NCI-H2107 treated with DMSO at 0.1 percent for 48 hours (cell line): Measurements from ENCODE around the gene SLC12A8.

Source experiments
- DNase-seq: peaks from one replicate; lab custom pipeline; 2025; ENCODE audit not compliant: unreplicated experiment; lab: John Stamatoyannopoulos, UW

SLC12A8 gene

GRCh38 chr3:125055913-125056745, 156.4 kb downstream of the SLC12A8 start, which contains the start of gene HEG1:
Gene HEG1, minus strand, starts transcription at chr3:125055997. Its CDS starts 107 bp downstream, at chr3:125055890.
- no peak for DNase-seq

DNA sequence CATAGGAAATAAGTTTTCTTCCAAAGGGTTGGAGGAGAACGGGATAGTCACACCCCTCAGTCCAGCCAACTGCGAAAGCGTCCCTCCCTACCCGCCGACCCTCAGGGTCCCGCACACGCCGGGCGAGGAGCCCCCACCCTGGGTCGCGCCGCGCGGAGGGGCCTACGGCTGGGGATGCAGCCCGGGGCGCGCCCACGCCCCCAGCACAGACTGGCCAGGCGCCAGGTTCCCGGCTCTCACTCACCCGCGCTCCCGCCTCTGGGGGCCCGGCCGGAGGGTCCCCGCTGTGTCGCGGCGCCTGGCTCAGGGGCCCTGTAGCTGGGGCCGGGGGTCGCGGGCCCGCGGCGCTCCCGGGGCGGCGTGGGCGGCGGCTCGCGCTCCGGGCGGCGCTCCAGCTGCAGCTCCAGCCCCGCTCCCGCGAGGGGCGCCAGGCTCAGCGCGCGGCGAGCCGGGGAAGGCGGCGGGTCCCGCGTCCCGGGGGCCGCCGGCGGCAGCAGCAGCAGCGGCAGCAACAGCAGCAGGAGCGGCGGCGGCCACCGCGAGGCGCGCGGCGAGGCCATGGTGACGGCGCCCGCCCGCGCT, 157.1 kb downstream of the SLC12A8 start:
- DNase-seq, result no peak

- no peak for DNase-seq
Measured at GRCh38 chr3:125054449-125055329, 157.9 kb downstream of the SLC12A8 start.

GRCh38 chr3:125054062-125054448, 158.5 kb downstream of the SLC12A8 start:
- no peak for DNase-seq

- DNase-seq, result no peak
Measured at GRCh38 chr3:125053304-125053699, 159.2 kb downstream of the SLC12A8 start.

GRCh38 chr3:125052624-125053303, 159.8 kb downstream of the SLC12A8 start:
- peak; percentile 46 for DNase-seq

- peak; percentile 66 for DNase-seq
Measured at GRCh38 chr3:125051715-125052581, 160.6 kb downstream of the SLC12A8 start.

- DNase-seq, result no peak
Measured at GRCh38 chr3:125051205-125051604, 161.3 kb downstream of the SLC12A8 start.

DNA sequence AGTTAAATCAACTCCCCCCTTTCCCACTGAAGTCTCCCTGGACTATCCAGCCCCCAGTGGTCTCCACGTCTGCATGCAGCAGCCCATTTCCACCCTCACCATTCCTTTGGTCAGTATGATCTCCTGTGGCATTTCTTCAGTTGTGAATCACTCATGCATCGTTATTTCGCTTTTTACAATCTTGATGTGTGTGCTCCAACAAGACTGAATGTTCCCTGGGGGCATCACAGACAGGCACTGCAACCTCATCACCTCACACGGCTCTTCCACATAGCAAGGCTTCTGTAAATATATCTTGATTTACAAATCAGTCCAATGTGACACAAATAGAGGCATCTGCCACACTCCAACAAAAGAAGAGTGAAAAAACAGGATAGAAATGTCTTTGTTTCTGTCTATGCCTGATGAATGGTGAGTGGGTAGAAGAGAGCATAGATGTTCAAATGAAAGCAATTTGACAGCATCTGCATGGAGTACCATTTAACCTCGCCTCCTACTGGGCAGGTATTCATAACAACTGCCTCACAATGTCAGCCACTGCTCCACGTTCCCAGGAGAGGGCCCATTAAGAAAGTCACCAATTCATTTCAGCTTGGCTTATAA, 162.0 kb downstream of the SLC12A8 start:
- DNase-seq, result peak; percentile 80

- DNase-seq, result no peak
Measured at GRCh38 chr3:125048282-125048681, 164.3 kb downstream of the SLC12A8 start.

DNA sequence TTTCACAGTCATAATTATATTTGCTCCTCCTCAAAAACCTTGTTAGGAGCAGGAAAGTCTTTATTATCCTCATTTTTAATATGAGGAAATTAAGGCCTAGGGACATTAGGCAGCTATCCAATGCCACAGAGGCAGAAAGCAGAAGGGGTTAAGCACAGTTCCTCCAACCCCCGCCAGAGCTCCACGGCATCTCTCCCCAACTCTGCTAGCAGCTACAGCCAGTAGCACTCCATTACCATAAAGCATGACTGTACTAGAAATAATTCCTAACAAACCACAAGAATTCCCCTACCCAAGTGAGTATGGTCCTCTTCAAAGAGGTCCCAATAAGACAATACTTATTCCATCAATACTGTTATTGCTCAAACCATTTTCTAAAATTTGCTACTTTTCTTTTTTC, 166.6 kb downstream of the SLC12A8 start:
- DNase-seq, result no peak

DNA sequence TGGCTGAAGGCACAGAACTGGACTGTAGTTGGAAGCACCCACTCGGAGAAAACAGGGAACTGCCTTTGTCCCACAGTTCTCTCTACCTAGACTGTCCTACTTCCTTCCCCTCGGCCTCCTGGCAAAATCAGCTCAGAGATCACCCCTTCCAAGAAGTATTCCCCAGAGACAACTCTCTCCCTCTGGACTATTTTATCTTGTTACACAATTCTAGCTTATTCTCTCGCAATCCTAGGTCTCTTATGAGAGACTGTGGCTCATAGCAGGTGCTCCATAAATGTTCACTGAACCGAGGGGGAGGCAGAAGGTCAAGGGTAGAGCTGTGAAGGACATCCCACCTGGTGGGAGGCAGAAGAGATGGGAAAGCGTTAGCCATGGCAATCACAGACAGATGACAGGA, 167.4 kb downstream of the SLC12A8 start:
- no peak for DNase-seq

GRCh38 chr3:125043599-125044151, 168.9 kb downstream of the SLC12A8 start:
- DNase-seq, result no peak

- no peak for DNase-seq
Measured at GRCh38 chr3:125042725-125043406, 169.7 kb downstream of the SLC12A8 start.

DNA sequence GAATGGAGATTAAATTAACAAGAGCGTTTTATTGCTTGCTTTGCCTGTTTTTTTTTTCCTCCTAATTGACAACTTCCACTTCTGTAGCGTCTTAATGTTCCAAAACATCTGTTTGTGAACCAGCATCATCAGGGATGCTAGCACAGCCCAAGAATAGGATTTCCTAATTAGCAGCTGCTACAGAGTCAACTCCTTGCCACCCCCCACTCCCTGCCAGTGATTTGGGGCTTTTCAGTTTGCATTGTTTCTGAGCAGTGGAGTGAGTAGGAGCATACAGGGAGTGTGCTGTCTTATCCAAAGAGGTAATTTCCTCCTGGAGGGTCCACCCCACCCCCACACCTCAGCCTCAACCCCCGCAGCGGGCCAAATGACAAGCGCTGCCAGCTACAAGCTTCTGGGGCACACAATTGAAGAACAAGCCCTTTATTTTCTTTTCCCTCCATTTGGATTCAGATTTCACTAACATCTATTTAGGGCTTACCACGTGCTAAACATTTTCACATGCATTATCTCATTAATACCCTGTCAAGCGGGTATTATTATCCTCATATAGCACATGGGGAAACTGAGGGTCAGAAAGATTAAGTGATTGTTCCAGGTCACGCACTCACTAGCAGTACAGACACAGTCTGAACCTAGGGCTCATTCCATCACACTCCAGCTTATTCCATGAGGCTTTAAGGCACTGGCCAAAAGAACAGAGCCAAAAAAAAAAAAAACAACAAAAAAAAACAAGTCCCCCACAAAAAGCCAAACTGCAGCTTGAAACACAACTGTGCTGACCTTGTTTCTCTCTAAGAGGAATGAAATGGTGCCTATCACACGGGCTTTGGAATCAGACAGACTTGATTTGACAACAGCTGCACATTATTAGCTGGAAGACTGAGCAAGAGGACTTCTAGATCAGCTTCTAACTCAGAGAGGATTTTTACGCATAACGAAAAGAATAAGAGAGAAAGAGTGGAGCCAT, 173.1 kb downstream of the SLC12A8 start:
- no peak for DNase-seq

- no peak for DNase-seq
Measured at GRCh38 chr3:125037498-125038150, 174.9 kb downstream of the SLC12A8 start.

GRCh38 chr3:125035217-125035616, 177.3 kb downstream of the SLC12A8 start:
- no peak for DNase-seq
